ENCODE measurements around the gene ARMC3.

ARMC3 gene

DNA sequence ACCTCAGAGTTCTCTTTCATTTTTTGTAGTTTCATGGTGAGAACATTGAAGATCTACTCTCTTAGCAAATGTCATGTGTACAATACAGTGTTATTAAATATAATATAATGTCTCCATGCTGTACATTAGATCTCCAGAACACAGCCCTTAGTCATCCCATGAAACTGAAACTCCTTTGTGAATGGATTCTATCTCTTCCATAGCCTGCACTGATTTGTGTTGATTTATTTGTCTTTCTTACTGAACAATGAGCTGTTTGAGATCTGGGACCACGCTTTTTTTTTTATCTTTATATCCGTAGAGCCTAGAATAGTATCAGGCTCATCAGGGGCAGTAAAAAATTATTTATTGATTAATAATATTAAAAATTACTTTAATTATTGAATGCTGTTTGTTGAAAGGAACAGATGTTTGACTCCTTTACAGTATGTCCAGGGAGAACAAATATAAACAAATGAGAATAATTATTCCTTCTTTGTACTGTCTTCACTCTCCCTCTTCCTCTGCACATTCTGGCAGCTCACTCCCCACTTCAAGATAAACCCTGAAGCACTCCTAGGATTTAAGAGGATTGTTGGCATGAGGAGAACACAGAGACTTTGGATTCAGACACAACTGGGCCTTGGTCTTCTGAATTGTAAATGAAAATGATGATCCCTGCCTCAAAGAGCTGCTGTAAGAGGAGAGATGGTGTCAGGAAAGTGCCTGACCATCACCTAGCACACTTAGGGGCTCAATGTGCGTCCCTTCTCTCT, 85.9 kb downstream of the ARMC3 start:
- CTCF ChIA-PET = interaction anchor here (1.6 kb wide), 1 partner anchor 24 kb away, joined by 4 read pairs; no protein-coding TSS in a partner anchor
- no peak overlapping the region for H3K4me3 ChIP-seq (ENCODE audit: low read depth, low read length)
- no peak for DNase-seq (ENCODE audit: low read depth, low spot score)
- POLR2A ChIA-PET = no interaction called here
- TF ChIP-seq, protein P1, sequence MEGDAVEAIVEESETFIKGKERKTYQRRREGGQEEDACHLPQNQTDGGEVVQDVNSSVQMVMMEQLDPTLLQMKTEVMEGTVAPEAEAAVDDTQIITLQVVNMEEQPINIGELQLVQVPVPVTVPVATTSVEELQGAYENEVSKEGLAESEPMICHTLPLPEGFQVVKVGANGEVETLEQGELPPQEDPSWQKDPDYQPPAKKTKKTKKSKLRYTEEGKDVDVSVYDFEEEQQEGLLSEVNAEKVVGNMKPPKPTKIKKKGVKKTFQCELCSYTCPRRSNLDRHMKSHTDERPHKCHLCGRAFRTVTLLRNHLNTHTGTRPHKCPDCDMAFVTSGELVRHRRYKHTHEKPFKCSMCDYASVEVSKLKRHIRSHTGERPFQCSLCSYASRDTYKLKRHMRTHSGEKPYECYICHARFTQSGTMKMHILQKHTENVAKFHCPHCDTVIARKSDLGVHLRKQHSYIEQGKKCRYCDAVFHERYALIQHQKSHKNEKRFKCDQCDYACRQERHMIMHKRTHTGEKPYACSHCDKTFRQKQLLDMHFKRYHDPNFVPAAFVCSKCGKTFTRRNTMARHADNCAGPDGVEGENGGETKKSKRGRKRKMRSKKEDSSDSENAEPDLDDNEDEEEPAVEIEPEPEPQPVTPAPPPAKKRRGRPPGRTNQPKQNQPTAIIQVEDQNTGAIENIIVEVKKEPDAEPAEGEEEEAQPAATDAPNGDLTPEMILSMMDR (IDR thresholded peaks at IDR 0.05; ENCODE audit: insufficient read depth, low read length, missing control alignments) = no peak

DNA sequence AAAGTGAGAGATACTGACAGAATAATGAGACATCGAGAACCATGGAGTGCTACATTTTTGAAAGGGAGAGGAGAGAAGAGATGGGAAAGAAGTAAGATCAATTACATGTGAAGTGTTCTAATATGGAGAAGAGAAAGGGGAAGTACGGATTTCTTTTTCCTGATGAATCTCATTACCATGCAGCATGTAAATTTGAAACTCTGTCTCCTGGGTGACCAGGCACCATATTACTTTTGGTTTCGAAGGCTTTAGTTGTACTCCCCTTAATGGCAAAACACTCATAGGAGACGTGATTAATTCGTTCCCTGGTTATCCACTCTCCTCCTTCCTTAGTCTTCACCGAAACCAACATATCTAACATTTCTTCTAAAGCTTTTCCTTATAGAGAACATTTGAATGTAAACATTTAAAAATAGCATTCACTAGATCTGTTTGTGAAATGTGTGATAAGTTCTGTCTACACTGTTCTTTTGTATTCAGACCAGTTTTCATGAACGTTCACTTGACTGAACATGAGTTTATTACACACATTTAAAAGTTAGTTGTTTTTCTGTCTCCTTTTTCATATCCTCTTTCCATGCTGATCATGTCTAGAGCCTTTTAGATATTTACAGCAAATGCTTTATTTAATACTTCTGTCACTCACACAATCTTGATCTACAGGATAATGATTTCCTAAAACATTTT, 87.3 kb downstream of the ARMC3 start:
- TF ChIP-seq, protein P1 (IDR thresholded peaks at IDR 0.05; ENCODE audit: insufficient read depth, low read length, missing control alignments) = no peak
- H3K4me3 ChIP-seq (ENCODE audit: low read depth, low read length) = no peak overlapping the region
- no peak for DNase-seq (ENCODE audit: low read depth, low spot score)
- ChIA-PET POLR2A (no interaction called here), CTCF (no interaction called here)

DNA sequence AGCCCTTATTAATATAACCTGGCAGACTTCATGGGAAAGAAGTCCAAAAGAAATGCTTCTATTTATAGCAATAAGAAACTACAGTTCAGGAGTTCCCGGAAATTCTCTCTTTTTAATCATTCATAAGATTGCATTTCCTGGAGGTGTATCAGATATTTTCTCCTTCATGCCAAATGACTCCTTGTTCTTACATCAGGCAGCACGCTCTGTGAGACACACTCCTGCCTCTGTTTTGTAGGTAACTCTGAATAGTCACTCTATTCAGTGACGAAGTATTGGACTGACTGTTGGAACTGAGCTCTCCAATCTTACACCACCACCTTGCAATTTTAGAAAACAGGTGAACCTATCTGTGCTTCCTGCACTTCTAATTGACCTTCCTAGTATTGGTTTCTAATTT, 88.8 kb downstream of the ARMC3 start:
- no peak for DNase-seq (ENCODE audit: low read depth, low spot score)
- CTCF ChIA-PET = no interaction called here
- TF ChIP-seq, protein P1 (IDR thresholded peaks at IDR 0.05; ENCODE audit: insufficient read depth, low read length, missing control alignments) = no peak
- H3K4me3 ChIP-seq (ENCODE audit: low read depth, low read length) = no peak overlapping the region
- POLR2A ChIA-PET = no interaction called here

DNA sequence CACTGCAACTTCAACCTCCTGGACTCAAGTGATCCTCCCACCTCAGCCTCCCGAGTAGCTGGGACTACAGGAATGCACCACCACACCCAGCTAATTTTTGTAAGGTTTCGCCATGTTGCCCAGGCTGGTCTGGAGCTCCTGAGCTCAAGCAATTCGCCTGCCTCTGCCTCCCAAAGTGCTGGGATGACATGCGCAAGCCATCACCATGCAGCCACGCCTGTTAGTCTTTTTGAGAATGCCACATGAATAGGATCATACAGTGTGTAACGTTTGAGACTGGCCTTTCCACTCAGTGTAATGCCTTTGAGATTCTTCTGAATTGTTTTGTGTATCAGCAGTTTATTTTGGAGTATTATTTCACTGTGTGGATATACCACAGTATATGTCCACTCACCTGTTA, 91.8 kb downstream of the ARMC3 start:
- no peak for DNase-seq (ENCODE audit: low read depth, low spot score)
- TF ChIP-seq, protein P1 (IDR thresholded peaks at IDR 0.05; ENCODE audit: insufficient read depth, low read length, missing control alignments) = no peak
- CTCF ChIA-PET = no interaction called here
- POLR2A ChIA-PET = no interaction called here
- no peak overlapping the region for H3K4me3 ChIP-seq (ENCODE audit: low read depth, low read length)

DNA sequence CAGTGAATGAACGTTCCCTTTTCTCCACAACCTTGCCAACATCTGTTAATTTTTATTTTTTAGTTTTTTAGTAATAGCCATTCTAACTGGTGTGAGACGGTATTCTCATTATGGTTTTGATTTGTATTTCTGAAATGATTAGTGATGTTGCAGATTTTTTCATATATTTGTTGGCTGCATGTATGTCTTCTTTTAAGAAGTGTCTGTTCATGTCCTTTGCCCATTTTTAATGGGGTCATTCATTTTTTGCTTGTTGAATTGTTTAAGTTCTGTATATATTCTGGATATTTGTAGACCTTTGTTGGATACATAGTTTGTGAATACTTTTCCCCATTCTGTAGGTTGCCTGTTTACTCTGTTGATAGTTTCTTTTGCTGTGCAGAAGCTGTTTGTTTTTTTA, 93.6 kb downstream of the ARMC3 start:
- no peak for DNase-seq (ENCODE audit: low read depth, low spot score)
- ChIA-PET POLR2A (no interaction called here), CTCF (no interaction called here)
- TF ChIP-seq, protein P1 (IDR thresholded peaks at IDR 0.05; ENCODE audit: insufficient read depth, low read length, missing control alignments) = no peak
- no peak overlapping the region for H3K4me3 ChIP-seq (ENCODE audit: low read depth, low read length)

DNA sequence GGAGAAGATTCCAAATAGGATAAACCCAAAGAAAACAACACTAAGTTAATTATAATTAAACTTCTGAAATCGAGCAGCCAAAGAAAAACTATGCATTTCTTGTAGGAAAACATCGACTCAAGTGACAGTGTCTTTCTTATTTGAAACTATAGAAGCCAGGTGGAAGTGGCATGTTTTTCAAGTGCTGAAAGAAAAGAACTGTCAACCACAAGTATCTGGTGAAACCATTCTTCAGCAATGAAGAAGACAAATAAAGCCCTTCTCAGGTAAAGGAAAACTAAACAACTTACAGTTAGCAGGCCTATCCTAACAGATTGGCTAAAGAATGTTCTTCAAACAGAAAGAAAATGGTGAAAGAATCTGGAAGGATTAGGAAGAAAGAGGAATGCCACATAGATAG, 96.1 kb downstream of the ARMC3 start:
- H3K4me3 ChIP-seq (ENCODE audit: low read depth, low read length) = no peak overlapping the region
- ChIA-PET POLR2A (no interaction called here), CTCF (no interaction called here)
- TF ChIP-seq, protein P1 (IDR thresholded peaks at IDR 0.05; ENCODE audit: insufficient read depth, low read length, missing control alignments) = no peak
- no peak for DNase-seq (ENCODE audit: low read depth, low spot score)
